Caco-2 (cell line): ENCODE measurements around the gene SLC27A4. TPM values are rescaled to one million over a fixed set of nuclear protein-coding genes. Genes with fewer than 3 reads are reported as not detected.

Source experiments
- BruUV-seq: library from RNA; stranded (reverse); fragments of 400-500 nt; replicated peaks from 2 replicates; lab custom pipeline; 2021; lab: Mats Ljungman, UMichigan
- CTCF ChIA-PET: fragments of 300-600 bp; sonication (Branson Sonifier 250); formaldehyde crosslinking; loops from one replicate; lab custom pipeline; 2022; ENCODE audit warnings: antibody characterized with exemption; lab: Charles Lee
- POLR2A ChIA-PET: fragments of 300-600 bp; sonication (Branson Sonifier 250); formaldehyde crosslinking; loops from one replicate; lab custom pipeline; 2022; ENCODE audit warnings: antibody characterized with exemption; lab: Charles Lee
- DNase-seq, 2 experiments: peaks; one replicate each; pipeline versions ENCODE4 v3.0.0 to v3.0.0-alpha.2; 2020 to 2022
- H3K27me3 ChIP-seq: replicated peaks from 2 replicates; pipeline ENCODE4 v1.6.0; 2011; ENCODE audit warnings: low read length; ENCODE audit not compliant: control insufficient read depth, insufficient read depth
- H3K36me3 ChIP-seq: 2 replicates; pipeline ENCODE4 v1.5.1; 2011; ENCODE audit warnings: low read length; ENCODE audit not compliant: control insufficient read depth, insufficient read depth
- H3K4me1 ChIP-seq: fragments of 250-450 bp; sonication (Bioruptor Pico); 2 replicates; pipeline ENCODE4 v1.5.1; 2020; ENCODE audit warnings: mild to moderate bottlenecking
- H3K4me3 ChIP-seq: 2 replicates; pipeline ENCODE4 v1.5.1; 2011; ENCODE audit warnings: low read depth, mild to moderate bottlenecking, control low read depth, low read length
- H3K9me3 ChIP-seq: fragments of 250-450 bp; sonication (Bioruptor Pico); 2 replicates; pipeline ENCODE4 v1.5.1; 2020; ENCODE audit warnings: mild to moderate bottlenecking, moderate library complexity
- H3K27ac Mint-ChIP-seq: one replicate; pipeline ENCODE4 v1.8.0; 2022; ENCODE audit warnings: mixed read lengths; ENCODE audit not compliant: unreplicated experiment
- H3K27me3 Mint-ChIP-seq: one replicate; pipeline ENCODE4 v1.8.0; 2022; ENCODE audit warnings: mixed read lengths; ENCODE audit not compliant: insufficient read depth, unreplicated experiment
- H3K36me3 Mint-ChIP-seq: one replicate; pipeline ENCODE4 v1.8.0; 2022; ENCODE audit warnings: mild to moderate bottlenecking, mixed read lengths; ENCODE audit not compliant: insufficient read depth, unreplicated experiment
- H3K4me1 Mint-ChIP-seq: one replicate; pipeline ENCODE4 v1.8.0; 2022; ENCODE audit warnings: low read depth, mixed read lengths; ENCODE audit not compliant: unreplicated experiment
- H3K4me3 Mint-ChIP-seq: one replicate; pipeline ENCODE4 v1.8.0; 2022; ENCODE audit warnings: mild to moderate bottlenecking, moderate library complexity, mixed read lengths; ENCODE audit not compliant: unreplicated experiment
- H3K9me3 Mint-ChIP-seq: one replicate; pipeline ENCODE4 v1.8.0; 2022; ENCODE audit warnings: mixed read lengths; ENCODE audit not compliant: unreplicated experiment
- intact Hi-C: fragments of 100-400 bp; cut with micrococcal nuclease; formaldehyde crosslinking; loops from one replicate; pipeline ENCODE4 v1.10.0; 2022; ENCODE audit not compliant: unreplicated experiment
- total RNA-seq: library from RNA; stranded (reverse); gene quantifications from 2 replicates; pipeline ENCODE4 v1.2.3, GENCODE V29; 2022
- TF ChIP-seq, protein P1 (sequence below), 2 experiments: fragments of 200-600 bp in 1 of 2; IDR thresholded peaks; 1 replicate in 1 of 2; 2 replicates in 1 of 2; pipeline versions ENCODE4 v1.5.1 to v1.8.0; 2011 to 2022; ENCODE audit warnings: antibody characterized with exemption in 1 of 2, control low read depth in 1 of 2, inconsistent platforms in 1 of 2, low read depth in 1 of 2, low read length in 1 of 2, mild to moderate bottlenecking in 1 of 2, moderate library complexity in 1 of 2; ENCODE audit not compliant: insufficient read depth in 1 of 2, severe bottlenecking in 1 of 2, unreplicated experiment in 1 of 2

The SLC27A4 gene
- total RNA-seq, 1 experiment from 2014 or later, result 22.8 TPM

DNA sequence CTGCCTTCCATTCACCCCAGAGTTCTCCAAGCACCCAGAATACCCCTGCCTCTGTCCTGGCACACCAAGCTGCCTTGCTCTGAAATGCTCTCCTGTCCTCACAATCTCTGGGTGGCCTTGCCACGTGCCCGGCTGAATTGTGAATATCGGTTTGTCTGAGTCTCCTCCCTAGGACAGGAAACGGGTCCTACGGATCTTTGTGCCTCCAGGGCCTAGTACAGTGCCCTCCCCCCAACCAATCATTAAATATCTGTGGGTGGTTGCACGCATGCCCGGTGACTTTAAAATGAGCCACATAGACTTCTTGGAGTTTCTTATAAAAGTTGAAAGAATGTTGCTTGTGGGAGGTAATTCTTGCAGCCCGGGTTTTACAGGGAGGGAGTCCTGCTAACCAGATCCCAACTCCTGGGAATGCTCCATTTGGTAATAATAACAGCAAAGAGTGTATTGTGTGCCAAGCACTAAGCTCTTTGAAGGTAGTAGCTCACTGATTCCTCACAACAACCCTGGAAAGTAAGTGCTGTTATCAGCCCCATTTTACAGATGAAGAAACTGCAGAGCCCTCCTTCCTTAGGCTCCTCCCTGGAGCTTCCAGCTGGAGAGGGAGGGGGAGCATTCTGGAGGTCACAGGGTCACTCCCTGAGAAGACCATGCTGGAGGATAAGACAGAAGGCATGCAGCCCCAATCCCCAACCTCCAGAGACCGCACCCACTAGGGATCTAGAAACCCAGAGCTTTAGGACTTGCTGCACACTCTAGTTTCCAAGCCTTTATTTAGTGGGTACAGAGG is 54.2 kb downstream of the SLC27A4 start:
- POLR2A ChIA-PET, result no interaction called here
- Mint-ChIP-seq H3K9me3 (no peaks in the 10 kb centered on the region), H3K27ac (no peak overlapping the region), H3K4me1 (no peaks in the 10 kb centered on the region), H3K27me3 (no peaks in the 10 kb centered on the region), H3K36me3 (peaks cover 24% of the 10 kb centered on the region), H3K4me3 (no peak overlapping the region)
- no peak for DNase-seq
- TF ChIP-seq, protein P1, sequence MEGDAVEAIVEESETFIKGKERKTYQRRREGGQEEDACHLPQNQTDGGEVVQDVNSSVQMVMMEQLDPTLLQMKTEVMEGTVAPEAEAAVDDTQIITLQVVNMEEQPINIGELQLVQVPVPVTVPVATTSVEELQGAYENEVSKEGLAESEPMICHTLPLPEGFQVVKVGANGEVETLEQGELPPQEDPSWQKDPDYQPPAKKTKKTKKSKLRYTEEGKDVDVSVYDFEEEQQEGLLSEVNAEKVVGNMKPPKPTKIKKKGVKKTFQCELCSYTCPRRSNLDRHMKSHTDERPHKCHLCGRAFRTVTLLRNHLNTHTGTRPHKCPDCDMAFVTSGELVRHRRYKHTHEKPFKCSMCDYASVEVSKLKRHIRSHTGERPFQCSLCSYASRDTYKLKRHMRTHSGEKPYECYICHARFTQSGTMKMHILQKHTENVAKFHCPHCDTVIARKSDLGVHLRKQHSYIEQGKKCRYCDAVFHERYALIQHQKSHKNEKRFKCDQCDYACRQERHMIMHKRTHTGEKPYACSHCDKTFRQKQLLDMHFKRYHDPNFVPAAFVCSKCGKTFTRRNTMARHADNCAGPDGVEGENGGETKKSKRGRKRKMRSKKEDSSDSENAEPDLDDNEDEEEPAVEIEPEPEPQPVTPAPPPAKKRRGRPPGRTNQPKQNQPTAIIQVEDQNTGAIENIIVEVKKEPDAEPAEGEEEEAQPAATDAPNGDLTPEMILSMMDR (IDR thresholded peaks at IDR 0.05; ENCODE audit: insufficient read depth in 1 of 2, low read depth in 1 of 2, low read length in 1 of 2, severe bottlenecking in 1 of 2, unreplicated experiment in 1 of 2), result no peak
- Histone ChIP-seq H3K9me3 (no peaks in the 10 kb centered on the region), H3K4me3 (no peak overlapping the region), H3K27me3 (no peaks in the 10 kb centered on the region), H3K36me3 (no peaks in the 10 kb centered on the region), H3K4me1 (0 out of 2 replicates have a peak, but pooled peaks cover 5% of the 10 kb centered on the region)
- intact Hi-C loops, result no loop called here
- CTCF ChIA-PET, result no interaction called here
- BruUV-seq, result no TSS peak

DNA sequence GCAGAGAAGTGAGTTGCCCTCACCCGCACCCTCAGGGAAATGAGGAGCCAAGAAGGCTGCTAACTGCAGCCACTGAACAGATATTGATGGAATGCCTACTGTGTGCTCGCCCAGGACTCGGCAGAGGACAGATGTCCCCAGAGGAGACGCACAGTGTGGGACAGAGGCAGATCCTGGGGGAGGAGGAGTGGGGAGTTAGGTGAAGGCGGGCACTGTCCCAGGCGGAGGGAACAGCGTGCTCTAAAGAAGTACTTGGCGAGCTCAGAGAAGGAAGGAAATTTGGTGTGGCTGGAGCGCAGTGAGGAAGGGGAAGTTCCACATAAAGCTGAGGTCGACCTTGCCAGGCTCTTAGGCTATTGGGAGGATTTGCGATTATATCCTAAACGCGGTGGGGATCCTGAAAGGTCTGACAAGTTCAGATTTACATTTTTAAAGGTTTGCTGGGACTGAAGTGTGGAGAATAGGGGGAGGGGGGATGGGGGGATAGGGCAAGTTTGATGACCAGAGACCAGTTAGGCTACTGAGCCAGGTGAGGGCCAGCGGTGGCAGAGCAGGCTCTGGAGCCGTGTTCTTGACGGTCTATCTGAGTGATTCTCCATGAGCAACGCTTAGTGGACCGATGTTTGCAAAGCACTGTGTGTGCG is 56.8 kb downstream of the SLC27A4 start:
- Mint-ChIP-seq H3K27ac (peak overlapping the region; percentile 69), H3K27me3 (no peaks in the 10 kb centered on the region), H3K4me3 (no peak overlapping the region), H3K4me1 (no peaks in the 10 kb centered on the region), H3K9me3 (no peaks in the 10 kb centered on the region), H3K36me3 (peaks cover 10% of the 10 kb centered on the region)
- TF ChIP-seq, protein P1 (IDR thresholded peaks at IDR 0.05; ENCODE audit: insufficient read depth in 1 of 2, low read depth in 1 of 2, low read length in 1 of 2, severe bottlenecking in 1 of 2, unreplicated experiment in 1 of 2), result no peak
- no TSS peak for BruUV-seq
- Histone ChIP-seq H3K9me3 (no peaks in the 10 kb centered on the region), H3K4me3 (no peak overlapping the region), H3K36me3 (no peaks in the 10 kb centered on the region), H3K27me3 (no peaks in the 10 kb centered on the region), H3K4me1 (0 out of 2 replicates have a peak, but pooled peaks cover 5% of the 10 kb centered on the region)
- ChIA-PET POLR2A (no interaction called here), CTCF (interaction anchor here (0.6 kb wide), 3 partner anchors 13 to 358 kb away, joined by 3 to 7 read pairs (median 4); no protein-coding TSS in a partner anchor)
- no peak for DNase-seq
- intact Hi-C loops, result no loop called here

DNA sequence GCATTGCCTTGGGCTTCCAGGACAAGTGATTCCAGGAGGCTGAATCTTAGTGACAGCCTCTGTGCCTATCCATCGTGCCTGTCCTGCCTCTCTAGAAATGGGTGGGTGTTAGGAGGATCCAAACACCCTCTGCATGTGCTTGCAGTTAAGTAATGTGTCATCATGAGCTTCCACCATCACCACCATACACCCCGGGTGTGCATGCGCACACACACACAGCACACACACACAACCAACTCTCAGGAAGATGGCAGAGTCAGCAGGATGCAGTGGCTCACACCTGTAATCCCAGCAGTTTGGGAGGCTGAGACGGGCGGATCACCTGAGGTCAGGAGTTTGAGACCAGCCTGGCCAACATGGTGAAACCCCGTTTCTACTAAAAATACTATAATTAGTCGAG is 57.5 kb downstream of the SLC27A4 start:
- no peak for DNase-seq
- Mint-ChIP-seq H3K27ac (no peak overlapping the region), H3K9me3 (no peaks in the 10 kb centered on the region), H3K4me1 (no peaks in the 10 kb centered on the region), H3K4me3 (no peak overlapping the region), H3K27me3 (no peaks in the 10 kb centered on the region), H3K36me3 (peaks cover 7% of the 10 kb centered on the region)
- Histone ChIP-seq H3K27me3 (no peaks in the 10 kb centered on the region), H3K4me3 (no peak overlapping the region), H3K9me3 (no peaks in the 10 kb centered on the region), H3K36me3 (no peaks in the 10 kb centered on the region), H3K4me1 (0 out of 2 replicates have a peak, but pooled peaks cover 5% of the 10 kb centered on the region)
- intact Hi-C loops, result no loop called here
- ChIA-PET POLR2A (no interaction called here), CTCF (no interaction called here)
- TF ChIP-seq, protein P1 (IDR thresholded peaks at IDR 0.05; ENCODE audit: insufficient read depth in 1 of 2, low read depth in 1 of 2, low read length in 1 of 2, severe bottlenecking in 1 of 2, unreplicated experiment in 1 of 2), result no peak
- no TSS peak for BruUV-seq
